H7 (cell line): ENCODE measurements around the gene ETV1. TPM values are rescaled to one million over a fixed set of nuclear protein-coding genes. Genes with fewer than 3 reads are reported as not detected.

Experiments used
- DNase-seq: peaks from one replicate; pipeline ENCODE4 v3.0.0; 2012
- H3K27me3 ChIP-seq: 2 replicates; pipeline ENCODE4 v1.6.0; 2011; ENCODE audit warnings: mild to moderate bottlenecking, low read length; ENCODE audit not compliant: control insufficient read depth, insufficient read depth
- H3K36me3 ChIP-seq: replicated peaks from 2 replicates; pipeline ENCODE4 v1.5.1; 2011; ENCODE audit warnings: low read length; ENCODE audit not compliant: control insufficient read depth, insufficient read depth
- H3K4me3 ChIP-seq: 2 replicates; pipeline ENCODE4 v1.5.1; 2011; ENCODE audit warnings: low read depth, mild to moderate bottlenecking, control low read depth, low read length, moderate library complexity; ENCODE audit not compliant: insufficient read depth
- total RNA-seq: library from RNA; depleted of rRNA; stranded (reverse); fragments of >200 nt; shearing (Covaris generic); gene quantifications from 2 replicates; pipeline ENCODE4 v1.2.3, GENCODE V29; 2014

Gene ETV1
- total RNA-seq, 1 experiment from 2014 or later: 45.3 TPM

- DNase-seq: no peak
Measured at GRCh38 chr7:13991791-13992595, 2.5 kb upstream of the ETV1 start.

GRCh38 chr7:13990984-13991790 lies 1.7 kb upstream of the ETV1 start:
- peak; percentile 77 for DNase-seq
- no peaks in the 10 kb centered on the region for H3K36me3 ChIP-seq
- no peaks in the 10 kb centered on the region for H3K27me3 ChIP-seq
- peak overlapping the region; percentile 70 for H3K4me3 ChIP-seq

More at GRCh38 chr7:13991791-13992595, 2.5 kb upstream of the ETV1 start:
- peak overlapping the region; percentile 32 for H3K4me3 ChIP-seq
- no peaks in the 10 kb centered on the region for H3K27me3 ChIP-seq
- no peaks in the 10 kb centered on the region for H3K36me3 ChIP-seq

GRCh38 chr7:13990319-13990983 lies 985 bp upstream of the ETV1 start:
- DNase-seq: peak; percentile 41
- Histone ChIP-seq H3K4me3 (peak overlapping the region; percentile 70), H3K27me3 (no peaks in the 10 kb centered on the region), H3K36me3 (no peaks in the 10 kb centered on the region)

GRCh38 chr7:13989949-13990305 lies 461 bp upstream of the ETV1 start:
- Histone ChIP-seq H3K36me3 (no peaks in the 10 kb centered on the region), H3K4me3 (peak overlapping the region; percentile 70), H3K27me3 (no peaks in the 10 kb centered on the region)
- DNase-seq: no peak

- Histone ChIP-seq H3K4me3 (peak overlapping the region; percentile 70), H3K27me3 (no peaks in the 10 kb centered on the region), H3K36me3 (no peaks in the 10 kb centered on the region)
- DNase-seq: peak; percentile 22
Measured at GRCh38 chr7:13988731-13989125, 738 bp downstream of the ETV1 start.

GRCh38 chr7:13988065-13988464 lies 1.4 kb downstream of the ETV1 start:
- DNase-seq: no peak
- peak overlapping the region; percentile 70 for H3K4me3 ChIP-seq
- H3K27me3 ChIP-seq: no peaks in the 10 kb centered on the region
- no peaks in the 10 kb centered on the region for H3K36me3 ChIP-seq

GRCh38 chr7:13987395-13987794 lies 2.1 kb downstream of the ETV1 start:
- H3K4me3 ChIP-seq: peak overlapping the region; percentile 70; the same call in 1 of the 2 replicates
- no peaks in the 10 kb centered on the region for H3K36me3 ChIP-seq
- DNase-seq: no peak
- H3K27me3 ChIP-seq: no peaks in the 10 kb centered on the region

- Histone ChIP-seq H3K27me3 (no peaks in the 10 kb centered on the region), H3K36me3 (no peaks in the 10 kb centered on the region), H3K4me3 (no peak overlapping the region)
- no peak for DNase-seq
Measured at GRCh38 chr7:13986208-13986607, 3.3 kb downstream of the ETV1 start.

- Histone ChIP-seq H3K36me3 (no peaks in the 10 kb centered on the region), H3K27me3 (no peaks in the 10 kb centered on the region), H3K4me3 (no peak overlapping the region)
- no peak for DNase-seq
Measured at GRCh38 chr7:13984831-13985685, 4.4 kb downstream of the ETV1 start.

- H3K4me3 ChIP-seq: no peak overlapping the region
- no peak for DNase-seq
- H3K36me3 ChIP-seq: no peaks in the 10 kb centered on the region
- H3K27me3 ChIP-seq: no peaks in the 10 kb centered on the region
Measured at GRCh38 chr7:13984061-13984460, 5.4 kb downstream of the ETV1 start.

- no peaks in the 10 kb centered on the region for H3K36me3 ChIP-seq
- DNase-seq: no peak
- H3K4me3 ChIP-seq: no peak overlapping the region
- no peaks in the 10 kb centered on the region for H3K27me3 ChIP-seq
Measured at GRCh38 chr7:13982940-13983677, 6.4 kb downstream of the ETV1 start.

GRCh38 chr7:13981070-13981469 lies 8.4 kb downstream of the ETV1 start:
- Histone ChIP-seq H3K4me3 (no peak overlapping the region), H3K27me3 (no peaks in the 10 kb centered on the region)
- DNase-seq: peak; percentile 19

GRCh38 chr7:13980474-13980873 lies 9.0 kb downstream of the ETV1 start:
- no peak for DNase-seq
- Histone ChIP-seq H3K4me3 (no peak overlapping the region), H3K27me3 (no peaks in the 10 kb centered on the region), H3K36me3 (no peaks in the 10 kb centered on the region; the same call in 1 of the 2 replicates)

More at GRCh38 chr7:13981070-13981469, 8.4 kb downstream of the ETV1 start:
- H3K36me3 ChIP-seq: no peaks in the 10 kb centered on the region; the same call in 1 of the 2 replicates
